Endodermal cell (in vitro differentiated cells): ENCODE measurements around the gene GNG12. TPM values are rescaled to one million over a fixed set of nuclear protein-coding genes. Genes with fewer than 3 reads are reported as not detected.

Experiments
- DNase-seq: peaks from one replicate; pipeline ENCODE4 v3.0.0-alpha.2; 2017
- H3K27ac ChIP-seq: 2 replicates; pipeline ENCODE4 v1.5.1; 2013; ENCODE audit warnings: mild to moderate bottlenecking, low read depth, low read length, moderate library complexity
- H3K27me3 ChIP-seq: 2 replicates; pipeline ENCODE4 v1.6.1; 2013; ENCODE audit warnings: mild to moderate bottlenecking, low read length, moderate library complexity; ENCODE audit not compliant: insufficient read depth, control insufficient read depth, poor library complexity, severe bottlenecking
- H3K36me3 ChIP-seq: 2 replicates; pipeline ENCODE4 v1.7.0; 2013; ENCODE audit warnings: mild to moderate bottlenecking, low read length, moderate library complexity; ENCODE audit not compliant: control insufficient read depth, insufficient read depth
- H3K4me1 ChIP-seq: one replicate; pipeline ENCODE4 v1.7.0; 2013; ENCODE audit warnings: low read length; ENCODE audit not compliant: control insufficient read depth, insufficient read depth
- H3K4me3 ChIP-seq: 2 replicates; pipeline ENCODE4 v1.5.1; 2013; ENCODE audit warnings: mild to moderate bottlenecking, low read length, moderate library complexity
- H3K9ac ChIP-seq: 2 replicates; pipeline ENCODE4 v1.6.1; 2013; ENCODE audit warnings: mild to moderate bottlenecking, low read length, moderate library complexity; ENCODE audit not compliant: poor library complexity, severe bottlenecking; ENCODE audit errors: extremely low read depth
- H3K9me3 ChIP-seq: 2 replicates; pipeline ENCODE4 v1.6.1; 2013; ENCODE audit warnings: mild to moderate bottlenecking, low read length, moderate library complexity; ENCODE audit not compliant: control insufficient read depth
- H3K27ac Mint-ChIP-seq: 2 replicates; pipeline ENCODE4 v1.8.0; 2020; ENCODE audit warnings: mixed read lengths
- H3K27me3 Mint-ChIP-seq: 2 replicates; pipeline ENCODE4 v1.8.0; 2021; ENCODE audit warnings: mild to moderate bottlenecking, mixed read lengths; ENCODE audit not compliant: insufficient read depth
- H3K36me3 Mint-ChIP-seq: 2 replicates; pipeline ENCODE4 v1.8.0; 2020; ENCODE audit warnings: low read depth, mixed read lengths
- H3K4me1 Mint-ChIP-seq: 2 replicates; pipeline ENCODE4 v1.8.0; 2020; ENCODE audit warnings: mixed read lengths
- H3K4me3 Mint-ChIP-seq: 2 replicates; pipeline ENCODE4 v1.8.0; 2020; ENCODE audit warnings: mild to moderate bottlenecking, moderate library complexity, mixed read lengths
- H3K9me3 Mint-ChIP-seq: 2 replicates; pipeline ENCODE4 v1.8.0; 2020; ENCODE audit warnings: mild to moderate bottlenecking, mixed read lengths
- CTCF ChIP-seq: fragments of 200-600 bp; sonication (generic); conservative IDR thresholded peaks from 2 replicates; pipeline ENCODE4 v1.5.0; 2021; ENCODE audit warnings: antibody characterized with exemption, mild to moderate bottlenecking
- WGBS, 2 experiments: methylation state at CpG; one replicate each; pipeline versions ENCODE4 v1.1.5 to v1.1.7; 2013; ENCODE audit warnings: missing lambda C conversion rate in 2 of 2, mixed read lengths in 1 of 2; ENCODE audit not compliant: insufficient coverage in 1 of 2, insufficient read length in 1 of 2; 5-methylcytosine and 5-hydroxymethylcytosine counted together
- total RNA-seq, 2 donors: library from RNA; stranded (reverse); fragmentation: NEBNext Ultra II Directional in 1 of 2; extraction: Animal tissue kit (Norgen Biotek cat#: 25700) in 1 of 2; gene quantifications; 2 replicates in 1 of 2; 3 replicates in 1 of 2; pipeline ENCODE4 v1.2.1, GENCODE V29; 2021

The GNG12 gene
- total RNA-seq, 2 donors from 2014 or later = 7.7 to 9.2 TPM

- no peak overlapping the region for H3K4me3 ChIP-seq
- no peaks in the 10 kb centered on the region for H3K9me3 ChIP-seq
- no peak overlapping the region for H3K4me3 Mint-ChIP-seq
- peaks cover 14% of the 10 kb centered on the region for H3K4me1 Mint-ChIP-seq
- H3K27me3 ChIP-seq = no peaks in the 10 kb centered on the region
- no peaks in the 10 kb centered on the region for H3K36me3 ChIP-seq
- peak overlapping the region; percentile 27 for H3K27ac Mint-ChIP-seq
- no peak for TF ChIP-seq CTCF
- DNase-seq = no peak
- H3K4me1 ChIP-seq = no peaks in the 10 kb centered on the region
- no peaks in the 10 kb centered on the region for H3K9me3 Mint-ChIP-seq
- no peak overlapping the region for H3K9ac ChIP-seq
- H3K36me3 Mint-ChIP-seq = no peaks in the 10 kb centered on the region
- peak overlapping the region; percentile 13 for H3K27ac ChIP-seq
- no peaks in the 10 kb centered on the region for H3K27me3 Mint-ChIP-seq
- 60 to 65% methylated on average over 1 of the region's 1 CpG for WGBS, 2 experiments
These were observed 40.4 kb downstream of the GNG12 start for GRCh38 chr1:67792741-67793458.

- TF ChIP-seq CTCF = no peak
- H3K9ac ChIP-seq = no peak overlapping the region
- H3K4me3 Mint-ChIP-seq = no peak overlapping the region
- H3K27ac ChIP-seq = peak overlapping the region; percentile 13
- H3K9me3 Mint-ChIP-seq = no peaks in the 10 kb centered on the region
- no peaks in the 10 kb centered on the region for H3K27me3 Mint-ChIP-seq
- H3K36me3 ChIP-seq = no peaks in the 10 kb centered on the region
- no peaks in the 10 kb centered on the region for H3K36me3 Mint-ChIP-seq
- peaks cover 14% of the 10 kb centered on the region for H3K4me1 Mint-ChIP-seq
- no peaks in the 10 kb centered on the region for H3K4me1 ChIP-seq
- H3K9me3 ChIP-seq = no peaks in the 10 kb centered on the region
- 66 to 81% methylated on average over 2 to 5 of the region's 5 CpGs for WGBS, 2 experiments
- no peak overlapping the region for H3K27ac Mint-ChIP-seq
- H3K4me3 ChIP-seq = no peak overlapping the region
- H3K27me3 ChIP-seq = no peaks in the 10 kb centered on the region
- no peak for DNase-seq
These were observed 41.2 kb downstream of the GNG12 start for GRCh38 chr1:67792103-67792502.

GRCh38 chr1:67791686-67792085 is 41.6 kb downstream of the GNG12 start:
- H3K27ac Mint-ChIP-seq = no peak overlapping the region
- no peaks in the 10 kb centered on the region for H3K27me3 ChIP-seq
- WGBS, 2 experiments = 87 to 91% methylated on average over 3 of the region's 3 CpGs
- DNase-seq = no peak
- H3K4me3 Mint-ChIP-seq = no peak overlapping the region
- no peaks in the 10 kb centered on the region for H3K9me3 ChIP-seq
- no peaks in the 10 kb centered on the region for H3K36me3 ChIP-seq
- no peaks in the 10 kb centered on the region for H3K36me3 Mint-ChIP-seq
- H3K27me3 Mint-ChIP-seq = no peaks in the 10 kb centered on the region
- no peak overlapping the region for H3K4me3 ChIP-seq
- H3K4me1 Mint-ChIP-seq = peaks cover 14% of the 10 kb centered on the region
- no peaks in the 10 kb centered on the region for H3K4me1 ChIP-seq
- no peak overlapping the region for H3K27ac ChIP-seq
- TF ChIP-seq CTCF = no peak
- no peak overlapping the region for H3K9ac ChIP-seq
- no peaks in the 10 kb centered on the region for H3K9me3 Mint-ChIP-seq
